ENCODE measurements around the gene SH3BP5.
"Not testable (repeated sequence)": the region's sequence is repeated elsewhere in the genome, so short reads cannot be mapped to it uniquely, and the experiment has no call there.

Gene SH3BP5
- total RNA-seq, result 91.4 to 130 (median 108) reads per million in 4 donors

- peak; percentile 52 to 76 (median 58) for DNase-seq
These were observed at the start of gene SH3BP5 for GRCh38 chr3:15332405-15333098. SH3BP5 (minus strand) TSS chr3:15332586; CDS start chr3:15332408, 178 bp downstream.

GRCh38 chr3:15380980-15381890, 48.8 kb upstream of the SH3BP5 start:
- no peak for DNase-seq

- DNase-seq, result peak; percentile 84 to 94 (median 92)
These were observed 45.8 kb upstream of the SH3BP5 start for GRCh38 chr3:15377961-15378791.

GRCh38 chr3:15375461-15376000, 43.1 kb upstream of the SH3BP5 start:
- DNase-seq, result no peak

- no peak for DNase-seq
These were observed 40.5 kb upstream of the SH3BP5 start for GRCh38 chr3:15372918-15373317.

GRCh38 chr3:15368561-15369135, 36.3 kb upstream of the SH3BP5 start:
- no peak for DNase-seq

- no peak for DNase-seq
These were observed 34.7 kb upstream of the SH3BP5 start for GRCh38 chr3:15367059-15367458.

GRCh38 chr3:15364078-15364477, 31.7 kb upstream of the SH3BP5 start:
- DNase-seq, result not testable (repeated sequence)

- peak in 1 of 5 donors; percentile 85 for DNase-seq
These were observed 29.3 kb upstream of the SH3BP5 start for GRCh38 chr3:15361494-15362214.

GRCh38 chr3:15360788-15361493, 28.6 kb upstream of the SH3BP5 start:
- no peak for DNase-seq

- DNase-seq, result no peak
These were observed 27.5 kb upstream of the SH3BP5 start for GRCh38 chr3:15359677-15360397.

GRCh38 chr3:15356651-15357061, 24.3 kb upstream of the SH3BP5 start:
- DNase-seq, result peak in 1 of 5 donors; percentile 77

- DNase-seq, result no peak
These were observed 23.8 kb upstream of the SH3BP5 start for GRCh38 chr3:15356176-15356575.

- no peak for DNase-seq
These were observed 22.7 kb upstream of the SH3BP5 start for GRCh38 chr3:15355086-15355485.

- no peak for DNase-seq
These were observed 22.1 kb upstream of the SH3BP5 start for GRCh38 chr3:15354485-15354884.

- no peak for DNase-seq
These were observed 17.8 kb upstream of the SH3BP5 start for GRCh38 chr3:15350141-15350540.

- not testable (repeated sequence) for DNase-seq
These were observed 17.1 kb upstream of the SH3BP5 start for GRCh38 chr3:15349438-15349837.

- DNase-seq, result no peak
These were observed 15.9 kb upstream of the SH3BP5 start for GRCh38 chr3:15348246-15348645.

- no peak for DNase-seq
These were observed 15.3 kb upstream of the SH3BP5 start for GRCh38 chr3:15347737-15348110.
